ENCODE measurements around the gene FRMD4A.

DNA sequence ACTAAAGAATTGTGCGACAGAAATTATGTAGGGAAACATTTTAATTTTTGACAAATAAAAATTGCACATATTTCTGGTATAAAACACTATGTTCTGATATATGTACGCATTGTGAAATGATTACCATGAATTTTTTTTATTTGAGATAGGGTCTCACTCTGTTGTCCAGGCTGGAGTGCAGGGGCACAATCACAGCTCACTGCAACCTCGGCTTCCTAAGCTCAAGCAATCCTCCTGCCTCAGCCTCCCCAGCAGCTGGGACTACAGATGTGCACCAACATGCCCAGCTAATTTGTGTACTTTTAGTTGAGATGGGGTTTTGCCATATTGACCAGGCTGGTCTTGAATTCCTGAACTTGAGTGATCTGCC, 149.2 kb downstream of the FRMD4A start:
- TF ChIP-seq, protein P1, sequence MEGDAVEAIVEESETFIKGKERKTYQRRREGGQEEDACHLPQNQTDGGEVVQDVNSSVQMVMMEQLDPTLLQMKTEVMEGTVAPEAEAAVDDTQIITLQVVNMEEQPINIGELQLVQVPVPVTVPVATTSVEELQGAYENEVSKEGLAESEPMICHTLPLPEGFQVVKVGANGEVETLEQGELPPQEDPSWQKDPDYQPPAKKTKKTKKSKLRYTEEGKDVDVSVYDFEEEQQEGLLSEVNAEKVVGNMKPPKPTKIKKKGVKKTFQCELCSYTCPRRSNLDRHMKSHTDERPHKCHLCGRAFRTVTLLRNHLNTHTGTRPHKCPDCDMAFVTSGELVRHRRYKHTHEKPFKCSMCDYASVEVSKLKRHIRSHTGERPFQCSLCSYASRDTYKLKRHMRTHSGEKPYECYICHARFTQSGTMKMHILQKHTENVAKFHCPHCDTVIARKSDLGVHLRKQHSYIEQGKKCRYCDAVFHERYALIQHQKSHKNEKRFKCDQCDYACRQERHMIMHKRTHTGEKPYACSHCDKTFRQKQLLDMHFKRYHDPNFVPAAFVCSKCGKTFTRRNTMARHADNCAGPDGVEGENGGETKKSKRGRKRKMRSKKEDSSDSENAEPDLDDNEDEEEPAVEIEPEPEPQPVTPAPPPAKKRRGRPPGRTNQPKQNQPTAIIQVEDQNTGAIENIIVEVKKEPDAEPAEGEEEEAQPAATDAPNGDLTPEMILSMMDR (IDR thresholded peaks at IDR 0.05): no peak
- no peak for TF ChIP-seq POLR2A (IDR thresholded peaks at IDR 0.05)

Data from uterus (tissue), 2 donors.